SU-DHL-6 (cell line): ENCODE measurements around the gene TBC1D20.

ENCODE experiments used
- H2AFZ ChIP-seq: fragments of 200-600 bp; sonication (generic); 2 replicates; pipeline ENCODE4 v1.6.1; 2014; ENCODE audit warnings: low read depth, mild to moderate bottlenecking, moderate library complexity, mixed read lengths, antibody characterized with exemption, low read length; ENCODE audit not compliant: severe bottlenecking
- H3F3A ChIP-seq: fragments of 200-600 bp; shearing (Covaris generic); 2 replicates; pipeline ENCODE4 v1.6.0; 2016; ENCODE audit warnings: antibody characterized with exemption, mild to moderate bottlenecking; ENCODE audit not compliant: insufficient read depth
- H3K27ac ChIP-seq: fragments of 200-600 bp; sonication (generic); 2 replicates; pipeline ENCODE4 v1.5.1; 2016; ENCODE audit warnings: low read depth, mild to moderate bottlenecking, low read length, moderate library complexity, mixed read lengths
- H3K27me3 ChIP-seq: fragments of 200-600 bp; sonication (generic), shearing (Covaris generic); 2 replicates; pipeline ENCODE4 v1.6.0; 2014; ENCODE audit warnings: mild to moderate bottlenecking, low read length
- H3K36me3 ChIP-seq: fragments of 200-600 bp; sonication (generic); 2 replicates; pipeline ENCODE4 v1.6.1; 2014; ENCODE audit warnings: mild to moderate bottlenecking, low read length, mixed read lengths
- H3K4me2 ChIP-seq: fragments of 300-600, 200-600 bp; shearing (Covaris generic), sonication (generic); 2 replicates; pipeline ENCODE4 v1.6.0; 2014; ENCODE audit warnings: low read length, low read depth, mild to moderate bottlenecking; ENCODE audit not compliant: poor library complexity, severe bottlenecking
- H3K4me3 ChIP-seq: fragments of 200-600 bp; sonication (generic); 2 replicates; pipeline ENCODE4 v1.5.1; 2014; ENCODE audit warnings: antibody characterized with exemption, low read length, mild to moderate bottlenecking, mixed read lengths; ENCODE audit not compliant: insufficient read depth, poor library complexity, severe bottlenecking
- H3K79me2 ChIP-seq: fragments of 200-600 bp; sonication (generic); 2 replicates; pipeline ENCODE4 v1.6.1; 2014; ENCODE audit warnings: mild to moderate bottlenecking, low read length, moderate library complexity; ENCODE audit not compliant: insufficient read depth
- H3K9ac ChIP-seq: fragments of 200-600 bp; sonication (generic); 2 replicates; pipeline ENCODE4 v1.7.0; 2014; ENCODE audit warnings: mild to moderate bottlenecking, low read length
- H3K9me2 ChIP-seq: fragments of 200-600 bp; sonication (generic); replicated peaks from 2 replicates; pipeline ENCODE4 v1.6.1; 2014; ENCODE audit warnings: low read length; ENCODE audit not compliant: insufficient read depth
- H3K9me3 ChIP-seq: fragments of 200-600 bp; sonication (generic); 2 replicates; pipeline ENCODE4 v1.6.1; 2014; ENCODE audit warnings: low read length, mixed read lengths; ENCODE audit not compliant: insufficient read depth
- H4K20me1 ChIP-seq: fragments of 200-600 bp; sonication (generic); 2 replicates; pipeline ENCODE4 v1.6.1; 2014; ENCODE audit warnings: low read depth, mild to moderate bottlenecking, antibody characterized with exemption, low read length, moderate library complexity, mixed read lengths
- CTCF ChIP-seq: fragments of 200-600 bp; sonication (generic); IDR thresholded peaks from one replicate; pipeline ENCODE4 v1.5.1; 2017; ENCODE audit warnings: antibody characterized with exemption, mild to moderate bottlenecking, low read length, moderate library complexity; ENCODE audit not compliant: insufficient read depth, poor library complexity, severe bottlenecking
- EZH2phosphoT487 ChIP-seq: fragments of 200-600 bp; sonication (generic), shearing (Covaris generic); conservative IDR thresholded peaks from 2 replicates; pipeline ENCODE4 v1.6.1; 2018; ENCODE audit warnings: mild to moderate bottlenecking, antibody characterized with exemption, low read length, moderate library complexity, mixed read lengths

The TBC1D20 gene

GRCh38 chr20:420166-420620 is 42.1 kb downstream of the TBC1D20 start:
- no peak overlapping the region for H3K4me2 ChIP-seq
- no peaks in the 10 kb centered on the region for H3K79me2 ChIP-seq
- no peaks in the 10 kb centered on the region for H4K20me1 ChIP-seq
- no peak overlapping the region for H2AFZ ChIP-seq
- no peaks in the 10 kb centered on the region for H3K36me3 ChIP-seq
- H3F3A ChIP-seq: peaks cover 4% of the 10 kb centered on the region; the same call in 1 of the 2 replicates
- no peak for TF ChIP-seq EZH2phosphoT487
- TF ChIP-seq CTCF: no peak
- H3K27me3 ChIP-seq: no peaks in the 10 kb centered on the region
- no peak overlapping the region for H3K9ac ChIP-seq
- H3K9me2 ChIP-seq: no peaks in the 10 kb centered on the region
- H3K27ac ChIP-seq: peak overlapping the region; percentile 15; the same call in 1 of the 2 replicates
- no peak overlapping the region for H3K4me3 ChIP-seq
- H3K9me3 ChIP-seq: no peaks in the 10 kb centered on the region

- Histone ChIP-seq H3K79me2 (no peaks in the 10 kb centered on the region), H3K4me3 (no peak overlapping the region), H2AFZ (peak overlapping the region; percentile 47), H4K20me1 (no peaks in the 10 kb centered on the region), H3K9ac (peak overlapping the region; percentile 20; the same call in 1 of the 2 replicates), H3F3A (peaks cover 3% of the 10 kb centered on the region; the same call in 1 of the 2 replicates), H3K27me3 (no peaks in the 10 kb centered on the region), H3K36me3 (no peaks in the 10 kb centered on the region), H3K9me2 (no peaks in the 10 kb centered on the region), H3K4me2 (peak overlapping the region; percentile 36), H3K9me3 (no peaks in the 10 kb centered on the region), H3K27ac (peak overlapping the region; percentile 33; the same call in 1 of the 2 replicates)
- no peak for TF ChIP-seq EZH2phosphoT487
- TF ChIP-seq CTCF: no peak
These were observed 42.7 kb downstream of the TBC1D20 start for GRCh38 chr20:419556-420165.

GRCh38 chr20:418858-419365 is 43.4 kb downstream of the TBC1D20 start:
- peak overlapping the region; percentile 47 for H2AFZ ChIP-seq
- no peaks in the 10 kb centered on the region for H3K9me2 ChIP-seq
- no peak for TF ChIP-seq EZH2phosphoT487
- TF ChIP-seq CTCF: no peak
- H3K27ac ChIP-seq: peak overlapping the region; percentile 33; the same call in 1 of the 2 replicates
- H3K9ac ChIP-seq: peak overlapping the region; percentile 20; the same call in 1 of the 2 replicates
- H4K20me1 ChIP-seq: no peaks in the 10 kb centered on the region
- H3K36me3 ChIP-seq: no peaks in the 10 kb centered on the region
- H3F3A ChIP-seq: no peaks in the 10 kb centered on the region
- H3K27me3 ChIP-seq: no peaks in the 10 kb centered on the region
- no peaks in the 10 kb centered on the region for H3K9me3 ChIP-seq
- H3K79me2 ChIP-seq: no peaks in the 10 kb centered on the region
- peak overlapping the region; percentile 36 for H3K4me2 ChIP-seq
- no peak overlapping the region for H3K4me3 ChIP-seq
